Stomach (tissue), 9 donors: Measurements from ENCODE around the gene RGS19. TPM values are rescaled to one million over a fixed set of nuclear protein-coding genes. Genes with fewer than 3 reads are reported as not detected.

ENCODE experiments used
- DNase-seq, 2 donors: peaks; one replicate each; pipeline versions ENCODE4 v3.0.0 to v3.0.0-alpha.2; 2013 to 2019
- H3K27ac ChIP-seq, 5 donors: fragments of 200-600 bp in 4 of 5; sonication (generic) in 4 of 5; one replicate each; pipeline ENCODE4 v1.5.1; 2013 to 2019; ENCODE audit warnings: mild to moderate bottlenecking in 1 of 5, moderate library complexity in 1 of 5
- H3K27me3 ChIP-seq, 3 donors: fragments of 200-600 bp; sonication (generic); one replicate each; pipeline ENCODE4 v1.5.1; 2017 to 2019; ENCODE audit warnings: mixed run types in 1 of 3
- H3K36me3 ChIP-seq, 4 donors: fragments of 200-600 bp; sonication (generic); 1 replicate in 3 of 4; 2 replicates in 1 of 4; pipeline ENCODE4 v1.5.1; 2016 to 2019
- H3K4me1 ChIP-seq, 4 donors: fragments of 200-600 bp; sonication (generic); one replicate each; pipeline ENCODE4 v1.5.1; 2016 to 2019
- H3K4me3 ChIP-seq, 4 donors: fragments of 200-600 bp; sonication (generic) in 3 of 4; one replicate each; pipeline ENCODE4 v1.5.1; 2016 to 2019; ENCODE audit warnings: mild to moderate bottlenecking in 1 of 4
- H3K9me3 ChIP-seq, 4 donors: fragments of 200-600 bp; sonication (generic); one replicate each; pipeline ENCODE4 v1.5.1; 2016 to 2019
- CTCF ChIP-seq, 7 experiments: fragments of 450-650 bp in 4 of 7; fragments of 200-600 bp in 3 of 7; sonication (generic) in 3 of 7; IDR thresholded peaks; one replicate each; pipeline ENCODE4 v1.5.1; 2016 to 2019; ENCODE audit warnings: antibody characterized with exemption in 7 of 7, control low read depth in 2 of 7, mild to moderate bottlenecking in 1 of 7
- EP300 ChIP-seq: sonication (generic); formaldehyde crosslinking; IDR thresholded peaks from one replicate; pipeline ENCODE4 v1.6.1; 2017; ENCODE audit warnings: antibody characterized with exemption
- POLR2A ChIP-seq, 4 donors: fragments of 450-650 bp; IDR thresholded peaks; one replicate each; pipeline ENCODE4 v1.6.1; 2016; ENCODE audit warnings: antibody characterized with exemption in 4 of 4, control low read depth in 2 of 4, mild to moderate bottlenecking in 1 of 4, moderate library complexity in 1 of 4
- POLR2AphosphoS5 ChIP-seq, 3 donors: sonication (generic); formaldehyde crosslinking; IDR thresholded peaks; one replicate each; pipeline ENCODE4 v1.6.1; 2016; ENCODE audit warnings: antibody characterized with exemption in 3 of 3
- WGBS, 5 donors: extraction: QIAGEN DNeasy Blood & Tissue Kit in 3 of 5; methylation state at CpG; one replicate each; pipeline versions ENCODE4 v1.1.5 to v1.1.7; 2013 to 2018; 5-methylcytosine and 5-hydroxymethylcytosine counted together
- intact Hi-C: fragments of 100-400 bp; cut with DNase I; formaldehyde crosslinking; loops from one replicate; pipeline ENCODE4 v1.15.1; 2023; ENCODE audit warnings: low total_unique reads
- polyA plus RNA-seq, 3 donors: library from polyadenylated mRNA; stranded (reverse); fragments of 200-250 nt; gene quantifications; one replicate each; pipeline ENCODE4 v1.2.3, GENCODE V29; 2013
- total RNA-seq, 5 donors: library from RNA; depleted of rRNA; stranded (reverse); fragments of >200 nt; gene quantifications; one replicate each; pipeline versions ENCODE4 v1.1.0 to v1.2.3, GENCODE V29; 2014 to 2016
- donor health status: healthy with polysubstance abuse.
- donor health status: Bipolar disorder and iron deficiency.
- donor health status: healthy.

Gene RGS19
- total and polyA plus RNA-seq, 8 donors, result 3.1 to 17.2 (median 10.1) TPM; not detected in 3

- DNase-seq, result peak in 1 of 2 donors; percentile 58
- WGBS, 5 donors, result 2 to 12% (median 3%) methylated on average over 13 to 86 of the region's 86 CpGs
- no peaks in the 10 kb centered on the region for H3K36me3 ChIP-seq
- peak within 1 kb of the TSS; percentile 53 to 86 (median 64) for H3K4me3 ChIP-seq
- H3K27ac ChIP-seq, result peak within 1 kb of the TSS in 1 of 5 donors; percentile 13
- H3K4me1 ChIP-seq, result peaks cover 18 to 55% (median 46%) of the 10 kb centered on the region in 4 donors
- H3K27me3 ChIP-seq, result peaks cover 3 to 59% (median 31%) of the 10 kb centered on the region in 3 donors
- H3K9me3 ChIP-seq, result peaks cover 0 to 5% (median 0%) of the 10 kb centered on the region in 4 donors
- intact Hi-C loops, result no loop called here
- TF ChIP-seq POLR2A (IDR thresholded peaks at IDR 0.05), result no peak
- no peak for TF ChIP-seq CTCF (IDR thresholded peaks at IDR 0.05)
- TF ChIP-seq EP300, result no peak
- TF ChIP-seq POLR2AphosphoS5 (IDR thresholded peaks at IDR 0.05), result no peak
These were observed 4.7 kb upstream of the RGS19 start, which contains the start of gene LKAAEAR1 for GRCh38 chr20:64083804-64084684. Gene LKAAEAR1 (minus strand): TSS chr20:64084398. CDS start chr20:64084219, 179 bp downstream.

GRCh38 chr20:64083378-64083803 lies 4.1 kb upstream of the RGS19 start:
- H3K4me1 ChIP-seq, result peaks cover 25 to 61% (median 52%) of the 10 kb centered on the region in 4 donors
- peaks cover 3 to 52% (median 31%) of the 10 kb centered on the region in 3 donors for H3K27me3 ChIP-seq
- peak overlapping the region; percentile 53 to 86 (median 64) for H3K4me3 ChIP-seq
- H3K36me3 ChIP-seq, result no peaks in the 10 kb centered on the region
- intact Hi-C loops, result no loop called here
- no peak for TF ChIP-seq POLR2AphosphoS5 (IDR thresholded peaks at IDR 0.05)
- no peak for TF ChIP-seq EP300
- TF ChIP-seq POLR2A (IDR thresholded peaks at IDR 0.05), result no peak
- TF ChIP-seq CTCF (IDR thresholded peaks at IDR 0.05), result peak in 4 of 7 experiments; percentile 17 to 62 (median 52)
- peak; percentile 73 to 94 for DNase-seq
- peaks cover 0 to 5% (median 0%) of the 10 kb centered on the region in 4 donors for H3K9me3 ChIP-seq
- H3K27ac ChIP-seq, result peak overlapping the region in 1 of 5 donors; percentile 13
- WGBS, 5 donors, result 0 to 3% (median 1%) methylated on average over 6 to 52 of the region's 52 CpGs

GRCh38 chr20:64082820-64083377 lies 3.6 kb upstream of the RGS19 start:
- peak overlapping the region; percentile 53 to 86 (median 64) for H3K4me3 ChIP-seq
- TF ChIP-seq EP300, result no peak
- H3K9me3 ChIP-seq, result peaks cover 0 to 3% (median 0%) of the 10 kb centered on the region in 4 donors
- no peaks in the 10 kb centered on the region for H3K36me3 ChIP-seq
- H3K27ac ChIP-seq, result peak overlapping the region in 1 of 5 donors; percentile 13
- intact Hi-C loops, result no loop called here
- peaks cover 3 to 48% (median 31%) of the 10 kb centered on the region in 3 donors for H3K27me3 ChIP-seq
- 15 to 38% (median 19%) methylated on average over 9 to 13 of the region's 13 CpGs for WGBS, 5 donors
- DNase-seq, result no peak
- H3K4me1 ChIP-seq, result peaks cover 27 to 66% (median 57%) of the 10 kb centered on the region in 4 donors

- intact Hi-C loops, result no loop called here
- DNase-seq, result no peak
- no peak for TF ChIP-seq CTCF (IDR thresholded peaks at IDR 0.05)
- no peak for TF ChIP-seq POLR2AphosphoS5 (IDR thresholded peaks at IDR 0.05)
- TF ChIP-seq POLR2A (IDR thresholded peaks at IDR 0.05), result no peak
- TF ChIP-seq EP300, result no peak
- Histone ChIP-seq H3K4me3 (no peak overlapping the region), H3K27ac (peak overlapping the region in 1 of 5 donors; percentile 20), H3K36me3 (no peaks in the 10 kb centered on the region), H3K9me3 (no peaks in the 10 kb centered on the region), H3K27me3 (peaks cover 3 to 44% (median 31%) of the 10 kb centered on the region in 3 donors), H3K4me1 (peaks cover 27 to 72% (median 60%) of the 10 kb centered on the region in 4 donors)
- WGBS, 5 donors, result 9 to 29% (median 18%) methylated on average over 9 to 13 of the region's 13 CpGs
These were observed 2.9 kb upstream of the RGS19 start for GRCh38 chr20:64082126-64082731.
